Neural cell (in vitro differentiated cells): ENCODE measurements around the gene ZSWIM1. TPM values are rescaled to one million over a fixed set of nuclear protein-coding genes. Genes with fewer than 3 reads are reported as not detected.

Experiments
- H2AFZ ChIP-seq: fragments of 200-600, 300-800 bp; sonication (generic), shearing (Covaris generic); 2 replicates; pipeline ENCODE4 v1.6.0; 2014; ENCODE audit warnings: low read depth, mild to moderate bottlenecking, antibody characterized with exemption, low read length, moderate library complexity
- H3F3A ChIP-seq: fragments of 200-600 bp; shearing (Covaris generic); 2 replicates; pipeline ENCODE4 v1.6.1; 2016; ENCODE audit warnings: mild to moderate bottlenecking, moderate library complexity, mixed read lengths, antibody characterized with exemption, low read length; ENCODE audit not compliant: insufficient read depth, poor library complexity, severe bottlenecking
- H3K27ac ChIP-seq: fragments of 200-600, 300-800 bp; sonication (generic), shearing (Covaris generic); 2 replicates; pipeline ENCODE4 v1.5.1; 2014; ENCODE audit warnings: mild to moderate bottlenecking, low read length, moderate library complexity
- H3K27me3 ChIP-seq: fragments of 300-800, 200-600 bp; sonication (generic), shearing (Covaris generic); 2 replicates; pipeline ENCODE4 v1.6.0; 2014; ENCODE audit warnings: mild to moderate bottlenecking, low read depth, low read length, moderate library complexity; ENCODE audit not compliant: insufficient read depth
- H3K36me3 ChIP-seq: fragments of 300-800, 200-600 bp; sonication (generic), shearing (Covaris generic); 2 replicates; pipeline ENCODE4 v1.5.1; 2014; ENCODE audit warnings: mild to moderate bottlenecking, antibody characterized with exemption, low read length, moderate library complexity; ENCODE audit not compliant: insufficient read depth
- H3K4me2 ChIP-seq: fragments of 300-800, 200-600 bp; sonication (generic), shearing (Covaris generic); 2 replicates; pipeline ENCODE4 v1.6.0; 2014; ENCODE audit warnings: mild to moderate bottlenecking, low read length
- H3K4me3 ChIP-seq: fragments of 300-800, 200-600 bp; sonication (generic), shearing (Covaris generic); 2 replicates; pipeline ENCODE4 v1.5.1; 2014; ENCODE audit warnings: mild to moderate bottlenecking, low read length, moderate library complexity
- H3K79me2 ChIP-seq: fragments of 200-600 bp; shearing (Covaris generic); replicated peaks from 2 replicates; pipeline ENCODE4 v1.6.0; 2014; ENCODE audit warnings: mild to moderate bottlenecking, low read length, moderate library complexity; ENCODE audit not compliant: insufficient read depth
- H3K9ac ChIP-seq: fragments of 300-800, 200-600 bp; sonication (generic), shearing (Covaris generic); 2 replicates; pipeline ENCODE4 v1.6.1; 2016; ENCODE audit warnings: mild to moderate bottlenecking, low read length, mixed read lengths
- H3K9me2 ChIP-seq: fragments of 200-600 bp; shearing (Covaris generic); 2 replicates; pipeline ENCODE4 v1.6.1; 2016; ENCODE audit warnings: mild to moderate bottlenecking, low read length, mixed read lengths; ENCODE audit not compliant: insufficient read depth
- H3K9me3 ChIP-seq: fragments of 200-600, 300-800 bp; sonication (generic), shearing (Covaris generic); 2 replicates; pipeline ENCODE4 v1.6.1; 2016; ENCODE audit warnings: mild to moderate bottlenecking, mixed run types, low read length, moderate library complexity, mixed read lengths
- H4K20me1 ChIP-seq: fragments of 200-600 bp; shearing (Covaris generic); 2 replicates; pipeline ENCODE4 v1.6.1; 2016; ENCODE audit warnings: mild to moderate bottlenecking, mixed run types; ENCODE audit not compliant: insufficient read depth
- CTCF ChIP-seq: fragments of 450-650 bp; IDR thresholded peaks from 2 replicates; pipeline ENCODE4 v1.5.1; 2014; ENCODE audit warnings: antibody characterized with exemption, mild to moderate bottlenecking, moderate library complexity; ENCODE audit not compliant: poor library complexity, severe bottlenecking
- EP300 ChIP-seq: fragments of 450-650 bp; conservative IDR thresholded peaks from 2 replicates; pipeline ENCODE4 v1.6.1; 2014; ENCODE audit warnings: antibody characterized with exemption, mild to moderate bottlenecking, moderate library complexity; ENCODE audit not compliant: poor library complexity, severe bottlenecking
- EZH2 ChIP-seq: fragments of 200-600, 300-800 bp; shearing (Covaris generic), sonication (generic); IDR thresholded peaks from 2 replicates; pipeline ENCODE4 v1.6.1; 2014; ENCODE audit warnings: antibody characterized with exemption, low read length, borderline replicate concordance, mild to moderate bottlenecking; ENCODE audit not compliant: insufficient read depth, poor library complexity, severe bottlenecking
- MXI1 ChIP-seq: fragments of 450-650 bp; conservative IDR thresholded peaks from 2 replicates; pipeline ENCODE4 v1.6.1; 2014; ENCODE audit warnings: antibody characterized with exemption, mild to moderate bottlenecking; ENCODE audit not compliant: poor library complexity, severe bottlenecking
- POLR2AphosphoS5 ChIP-seq: IDR thresholded peaks from 2 replicates; pipeline ENCODE4 v1.6.1; 2012
- RAD21 ChIP-seq: fragments of 450-650 bp; conservative IDR thresholded peaks from 2 replicates; pipeline ENCODE4 v1.6.1; 2014; ENCODE audit warnings: antibody characterized with exemption, mild to moderate bottlenecking, moderate library complexity
- REST ChIP-seq: IDR thresholded peaks from 2 replicates; pipeline ENCODE4 v1.6.1; 2012; ENCODE audit warnings: borderline replicate concordance
- SMC3 ChIP-seq: fragments of 450-650 bp; conservative IDR thresholded peaks from 2 replicates; pipeline ENCODE4 v1.6.1; 2014; ENCODE audit warnings: antibody characterized with exemption, mild to moderate bottlenecking, moderate library complexity; ENCODE audit not compliant: poor library complexity
- TAF1 ChIP-seq: IDR thresholded peaks from 2 replicates; pipeline ENCODE4 v1.6.1; 2012; ENCODE audit warnings: low read depth
- polyA plus RNA-seq: library from polyadenylated mRNA; depleted of rRNA; stranded (reverse); fragments of >200 nt; gene quantifications from 2 replicates; pipeline ENCODE4 v1.2.3, GENCODE V29; 2014

ZSWIM1 gene
- polyA plus RNA-seq, 1 donor from 2014 or later = 3.3 TPM

GRCh38 chr20:45909817-45910669 lies 29.0 kb downstream of the ZSWIM1 start:
- Histone ChIP-seq H3K4me2 (no peak overlapping the region), H3K27ac (peak overlapping the region; percentile 19), H3F3A (no peaks in the 10 kb centered on the region), H2AFZ (peak overlapping the region; percentile 19), H3K9me3 (no peaks in the 10 kb centered on the region), H3K79me2 (no peaks in the 10 kb centered on the region), H3K9ac (no peak overlapping the region), H4K20me1 (no peaks in the 10 kb centered on the region), H3K4me3 (peak overlapping the region; percentile 64), H3K36me3 (no peaks in the 10 kb centered on the region), H3K27me3 (no peaks in the 10 kb centered on the region), H3K9me2 (no peaks in the 10 kb centered on the region)
- TF ChIP-seq REST = no peak
- no peak for TF ChIP-seq RAD21
- TF ChIP-seq SMC3 = no peak
- no peak for TF ChIP-seq POLR2AphosphoS5
- no peak for TF ChIP-seq EZH2
- no peak for TF ChIP-seq EP300
- no peak for TF ChIP-seq TAF1
- no peak for TF ChIP-seq MXI1
- no peak for TF ChIP-seq CTCF

- Histone ChIP-seq H3K27me3 (no peaks in the 10 kb centered on the region), H3F3A (no peaks in the 10 kb centered on the region), H3K4me3 (peak overlapping the region; percentile 64), H3K27ac (peak overlapping the region; percentile 19), H2AFZ (peak overlapping the region; percentile 27), H4K20me1 (no peaks in the 10 kb centered on the region), H3K9me3 (no peaks in the 10 kb centered on the region), H3K36me3 (no peaks in the 10 kb centered on the region), H3K4me2 (peak overlapping the region; percentile 51), H3K9ac (peak overlapping the region; percentile 31), H3K9me2 (no peaks in the 10 kb centered on the region), H3K79me2 (no peaks in the 10 kb centered on the region)
- TF ChIP-seq REST (no peak), MXI1 (peak; percentile 11), CTCF (no peak)
These were observed 29.9 kb downstream of the ZSWIM1 start for GRCh38 chr20:45910670-45911485.
